Skin of body (tissue), 3 donors: ENCODE data around the gene OPCML. TPM values are rescaled to one million over a fixed set of nuclear protein-coding genes. Genes with fewer than 3 reads are reported as not detected.
"Not testable (repeated sequence)": the region's sequence is repeated elsewhere in the genome, so short reads cannot be mapped to it uniquely, and the experiment has no call there.

Experiments
- DNase-seq: peaks from one replicate; lab custom pipeline; 2025; lab: John Stamatoyannopoulos, UW
- small RNA-seq: library from RNA; depleted of rRNA; stranded (forward); fragments of <200 nt; gene quantifications from one replicate; pipeline ENCODE3, GENCODE V24; 2014; ENCODE audit warnings: low replicate concordance
- total RNA-seq: library from RNA; depleted of rRNA; stranded (reverse); fragments of >200 nt; gene quantifications from one replicate; pipeline ENCODE4 v1.2.3, GENCODE V29; 2014

The OPCML gene
- total RNA-seq, 1 donor from 2014 or later, result 0.49 TPM

GRCh38 chr11:132396318-132396717 is 1136.0 kb downstream of the OPCML start:
- DNase-seq, result no peak

- no peak for DNase-seq
These were observed 1136.9 kb downstream of the OPCML start for GRCh38 chr11:132395434-132395833.

- no peak for DNase-seq
These were observed 1152.8 kb downstream of the OPCML start for GRCh38 chr11:132379540-132379939.

- DNase-seq, result no peak
These were observed 1158.7 kb downstream of the OPCML start for GRCh38 chr11:132373405-132374143.

- not testable (repeated sequence) for DNase-seq
These were observed 1162.2 kb downstream of the OPCML start for GRCh38 chr11:132370114-132370513.

- no peak for DNase-seq
These were observed 1165.0 kb downstream of the OPCML start for GRCh38 chr11:132367293-132367692.

- DNase-seq, result no peak
These were observed 1166.7 kb downstream of the OPCML start for GRCh38 chr11:132365650-132366049.

Small RNA genes within 50 kb of the gene (small RNA-seq; reads per million reads assigned to genes)
- gene RF00026, result not detected
